ENCODE results near the gene DICER1.

The DICER1 gene

GRCh38 chr14:95054346-95055280 lies 102.7 kb downstream of the DICER1 start:
- H3K27ac Mint-ChIP-seq (ENCODE audit: low read depth): no peak overlapping the region
- no peaks in the 10 kb centered on the region for H3K9me3 Mint-ChIP-seq
- H3K4me1 Mint-ChIP-seq: peaks cover 14% of the 10 kb centered on the region
- no peak overlapping the region for H3K4me3 Mint-ChIP-seq
- DNase-seq (ENCODE audit: low spot score in 2 of 2) (no peak), ATAC-seq (replicated peaks; ENCODE audit: extremely low read depth, poor library complexity, severe bottlenecking) (no peak)
- H3K36me3 Mint-ChIP-seq (ENCODE audit: insufficient read depth): no peaks in the 10 kb centered on the region
- peaks cover 1% of the 10 kb centered on the region for H3K27me3 Mint-ChIP-seq

DNA sequence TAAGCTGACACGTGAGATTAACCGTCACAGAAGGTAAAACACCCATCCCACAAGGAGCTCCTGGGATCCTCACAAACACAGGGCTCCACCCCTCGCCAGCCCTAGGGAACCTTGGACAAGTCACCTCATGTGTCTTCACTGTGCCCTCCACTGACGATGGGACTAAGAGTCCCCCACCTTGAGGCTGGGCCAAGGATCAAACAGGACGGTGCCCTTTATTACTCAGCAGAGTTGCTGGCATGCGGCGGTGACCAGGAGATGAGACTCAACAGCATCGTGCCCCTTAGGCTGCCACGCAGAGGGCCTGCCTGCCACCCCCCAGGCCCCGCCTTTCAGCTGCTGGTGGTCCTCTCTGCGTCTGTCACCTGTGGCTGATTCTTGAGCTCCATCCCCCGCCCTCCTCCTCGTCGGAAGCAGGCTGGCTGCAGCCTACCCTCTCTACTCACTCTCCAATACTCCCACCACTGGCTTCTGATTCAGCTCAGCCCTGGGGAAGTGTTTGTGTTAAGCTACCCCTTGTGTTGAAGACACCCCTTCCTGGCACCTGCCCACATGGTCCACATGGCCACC lies 105.2 kb downstream of the DICER1 start:
- Mint-ChIP-seq H3K27ac (ENCODE audit: low read depth) (no peak overlapping the region), H3K9me3 (no peaks in the 10 kb centered on the region), H3K36me3 (ENCODE audit: insufficient read depth) (no peaks in the 10 kb centered on the region), H3K27me3 (peaks cover 18% of the 10 kb centered on the region), H3K4me3 (no peak overlapping the region), H3K4me1 (no peaks in the 10 kb centered on the region)
- no peak for DNase-seq (ENCODE audit: low spot score in 2 of 2)
- no peak for ATAC-seq (replicated peaks; ENCODE audit: extremely low read depth, poor library complexity, severe bottlenecking)

DNA sequence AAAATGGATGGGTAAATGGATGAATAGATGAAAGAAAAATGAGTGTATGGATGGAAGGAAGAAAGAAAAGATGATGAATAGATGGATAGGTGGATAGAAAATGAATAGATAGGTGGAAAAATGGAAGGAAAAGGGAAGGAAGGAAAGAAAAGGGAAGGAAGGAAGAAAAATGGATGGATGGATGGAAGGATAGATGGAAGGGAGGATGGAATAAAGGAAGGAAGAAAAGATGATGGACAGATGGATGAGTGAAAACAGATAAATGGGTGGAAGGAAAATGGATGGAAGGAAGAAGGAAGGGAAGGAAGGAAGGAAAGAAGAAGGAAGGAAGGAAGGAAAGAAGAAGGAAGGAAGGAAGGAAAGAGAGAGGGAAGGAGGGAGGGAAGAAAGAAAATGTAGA lies 107.4 kb downstream of the DICER1 start:
- Mint-ChIP-seq H3K4me1 (no peaks in the 10 kb centered on the region), H3K4me3 (no peak overlapping the region), H3K27ac (ENCODE audit: low read depth) (no peak overlapping the region), H3K9me3 (no peaks in the 10 kb centered on the region), H3K27me3 (peaks cover 18% of the 10 kb centered on the region), H3K36me3 (ENCODE audit: insufficient read depth) (no peaks in the 10 kb centered on the region)
- no peak for DNase-seq (ENCODE audit: low spot score in 2 of 2)
- no peak for ATAC-seq (replicated peaks; ENCODE audit: extremely low read depth, poor library complexity, severe bottlenecking)

DNA sequence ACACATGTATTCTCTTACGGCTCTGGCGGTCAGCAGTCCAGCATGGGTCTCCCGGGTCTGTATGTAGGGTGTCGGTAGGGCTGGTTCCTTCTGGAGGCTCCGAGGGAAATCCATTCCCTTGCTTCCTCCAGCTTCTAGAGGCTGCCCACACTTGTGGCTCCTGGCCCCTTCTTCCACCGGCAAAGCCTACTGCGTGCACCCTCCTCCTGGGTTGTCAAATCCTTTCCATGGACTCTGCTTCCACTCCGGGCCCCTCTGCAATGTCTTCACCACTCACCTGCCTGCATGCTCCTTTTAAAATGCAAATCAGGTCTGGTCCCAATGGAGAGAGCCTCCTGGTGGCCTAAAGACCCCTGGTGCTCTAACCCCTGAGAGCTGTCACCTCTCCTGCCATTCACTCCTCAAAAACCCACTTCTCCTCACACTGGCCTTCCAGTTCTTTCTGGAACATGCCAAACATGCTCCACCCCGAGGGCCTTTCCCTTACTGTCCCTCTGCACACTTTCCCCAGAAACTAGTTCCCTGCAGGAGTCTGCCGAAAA lies 108.5 kb downstream of the DICER1 start:
- H3K4me3 Mint-ChIP-seq: no peak overlapping the region
- ATAC-seq (replicated peaks; ENCODE audit: extremely low read depth, poor library complexity, severe bottlenecking): no peak
- H3K36me3 Mint-ChIP-seq (ENCODE audit: insufficient read depth): no peaks in the 10 kb centered on the region

DNA sequence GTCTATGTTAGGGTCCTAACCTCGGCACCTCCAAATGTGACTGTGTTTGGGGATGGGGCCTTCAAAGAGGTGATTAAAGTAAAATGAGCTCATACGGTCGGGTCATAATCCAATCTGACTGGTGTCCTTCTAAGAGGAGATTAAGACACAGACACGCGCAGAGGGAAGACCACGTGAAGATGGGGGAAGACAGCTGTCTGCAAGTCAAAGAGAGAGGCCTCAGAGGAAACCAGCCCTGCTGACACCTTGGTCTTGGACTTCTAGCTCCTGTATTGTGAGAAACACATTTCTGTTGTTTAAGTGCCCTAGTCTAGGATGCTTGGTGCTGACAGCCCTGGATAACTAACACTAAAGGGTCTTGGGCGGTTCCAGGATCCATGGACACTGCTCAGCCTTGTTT lies 109.6 kb downstream of the DICER1 start:
- DNase-seq (ENCODE audit: low spot score in 2 of 2) (no peak), ATAC-seq (replicated peaks; ENCODE audit: extremely low read depth, poor library complexity, severe bottlenecking) (no peak)
- H3K4me3 Mint-ChIP-seq: no peak overlapping the region
- H3K9me3 Mint-ChIP-seq: no peaks in the 10 kb centered on the region
- no peaks in the 10 kb centered on the region for H3K4me1 Mint-ChIP-seq
- no peaks in the 10 kb centered on the region for H3K36me3 Mint-ChIP-seq (ENCODE audit: insufficient read depth)
- no peak overlapping the region for H3K27ac Mint-ChIP-seq (ENCODE audit: low read depth)
- H3K27me3 Mint-ChIP-seq: peaks cover 34% of the 10 kb centered on the region

More for the DNA sequence above, 108.5 kb downstream of the DICER1 start:
- H3K27ac Mint-ChIP-seq (ENCODE audit: low read depth): no peak overlapping the region
- no peaks in the 10 kb centered on the region for H3K9me3 Mint-ChIP-seq
- DNase-seq (ENCODE audit: low spot score in 2 of 2): no peak
- H3K4me1 Mint-ChIP-seq: no peaks in the 10 kb centered on the region
- H3K27me3 Mint-ChIP-seq: peaks cover 28% of the 10 kb centered on the region

GRCh38 chr14:95046711-95047681 lies 110.3 kb downstream of the DICER1 start:
- Mint-ChIP-seq H3K27ac (ENCODE audit: low read depth) (no peak overlapping the region), H3K4me3 (no peak overlapping the region), H3K9me3 (no peaks in the 10 kb centered on the region), H3K4me1 (no peaks in the 10 kb centered on the region), H3K36me3 (ENCODE audit: insufficient read depth) (no peaks in the 10 kb centered on the region), H3K27me3 (peaks cover 41% of the 10 kb centered on the region)
- ATAC-seq (replicated peaks; ENCODE audit: extremely low read depth, poor library complexity, severe bottlenecking): no peak
- DNase-seq (ENCODE audit: low spot score in 2 of 2): no peak

DNA sequence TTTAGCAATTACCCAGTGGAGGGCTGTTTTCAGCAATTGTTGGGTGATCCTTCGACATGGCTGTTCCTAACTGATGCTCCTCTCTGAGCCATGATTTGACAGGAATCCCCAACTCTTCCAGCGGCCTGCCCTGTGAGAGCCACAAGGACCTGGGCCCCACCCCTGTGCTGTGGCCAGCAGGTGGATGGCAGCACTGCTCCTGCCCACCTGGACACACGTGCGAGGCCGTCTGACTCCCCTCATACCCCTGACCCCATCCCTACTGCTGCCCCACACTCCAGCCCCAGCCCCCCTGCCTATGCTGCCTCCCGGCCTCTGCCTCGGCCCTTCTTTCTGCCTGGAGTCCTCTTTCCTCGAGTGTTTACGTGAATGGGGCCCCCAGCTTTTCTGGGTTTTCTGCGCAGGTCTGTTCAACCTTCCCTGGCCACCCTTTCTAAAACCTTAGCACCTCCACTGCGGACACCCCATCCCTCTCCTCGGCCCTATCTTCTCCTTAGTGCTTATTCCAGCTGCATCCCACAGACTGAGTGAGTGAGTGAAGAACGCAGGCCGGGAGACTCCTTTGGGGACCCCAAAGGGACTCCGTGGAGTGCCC lies 111.4 kb downstream of the DICER1 start:
- DNase-seq (ENCODE audit: low spot score in 2 of 2) (no peak), ATAC-seq (replicated peaks; ENCODE audit: extremely low read depth, poor library complexity, severe bottlenecking) (no peak)
- no peaks in the 10 kb centered on the region for H3K36me3 Mint-ChIP-seq (ENCODE audit: insufficient read depth)
- no peaks in the 10 kb centered on the region for H3K4me1 Mint-ChIP-seq
- no peak overlapping the region for H3K27ac Mint-ChIP-seq (ENCODE audit: low read depth)
- no peak overlapping the region for H3K4me3 Mint-ChIP-seq
- H3K9me3 Mint-ChIP-seq: no peaks in the 10 kb centered on the region
- H3K27me3 Mint-ChIP-seq: peaks cover 52% of the 10 kb centered on the region

DNA sequence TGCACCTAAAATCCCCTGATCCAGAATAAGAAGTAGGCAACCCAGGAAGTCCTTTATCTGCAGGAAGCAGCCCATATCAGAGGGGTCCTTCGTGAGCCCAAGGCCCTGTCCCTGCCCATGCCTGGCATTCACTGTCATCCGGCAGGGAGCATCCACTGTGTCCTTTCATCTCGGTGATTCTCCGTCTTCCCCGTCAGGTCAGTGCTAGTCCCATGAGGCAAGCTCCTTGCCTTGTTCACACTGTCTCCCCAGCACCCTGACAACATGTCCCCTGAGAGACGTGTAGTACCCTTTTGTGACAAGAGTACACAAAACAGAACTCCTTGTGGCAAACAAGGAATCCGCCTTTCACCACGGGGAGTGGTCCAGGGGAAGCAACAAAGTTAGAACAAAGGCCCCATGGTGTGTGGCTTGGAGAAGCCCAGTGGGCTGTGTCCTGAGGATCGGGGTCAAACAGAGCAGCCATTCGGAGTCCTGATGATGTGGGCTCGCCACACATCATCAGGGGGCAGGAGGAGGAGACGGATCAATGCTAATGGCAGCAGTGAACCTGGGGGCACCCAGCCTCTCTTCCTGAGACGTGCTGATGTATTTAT lies 112.1 kb downstream of the DICER1 start:
- no peaks in the 10 kb centered on the region for H3K4me1 Mint-ChIP-seq
- no peak overlapping the region for H3K27ac Mint-ChIP-seq (ENCODE audit: low read depth)
- ATAC-seq (replicated peaks; ENCODE audit: extremely low read depth, poor library complexity, severe bottlenecking): no peak
- H3K36me3 Mint-ChIP-seq (ENCODE audit: insufficient read depth): no peaks in the 10 kb centered on the region
- H3K27me3 Mint-ChIP-seq: peaks cover 59% of the 10 kb centered on the region
- H3K9me3 Mint-ChIP-seq: no peaks in the 10 kb centered on the region
- no peak overlapping the region for H3K4me3 Mint-ChIP-seq
- no peak for DNase-seq (ENCODE audit: low spot score in 2 of 2)

- no peaks in the 10 kb centered on the region for H3K36me3 Mint-ChIP-seq (ENCODE audit: insufficient read depth)
- no peak for ATAC-seq (replicated peaks; ENCODE audit: extremely low read depth, poor library complexity, severe bottlenecking)
- H3K27me3 Mint-ChIP-seq: peaks cover 64% of the 10 kb centered on the region
- no peak overlapping the region for H3K4me3 Mint-ChIP-seq
- no peaks in the 10 kb centered on the region for H3K4me1 Mint-ChIP-seq
- no peak for DNase-seq (ENCODE audit: low spot score in 2 of 2)
- H3K9me3 Mint-ChIP-seq: no peaks in the 10 kb centered on the region
- H3K27ac Mint-ChIP-seq (ENCODE audit: low read depth): no peak overlapping the region
These were observed 112.7 kb downstream of the DICER1 start for GRCh38 chr14:95044463-95045105.

DNA sequence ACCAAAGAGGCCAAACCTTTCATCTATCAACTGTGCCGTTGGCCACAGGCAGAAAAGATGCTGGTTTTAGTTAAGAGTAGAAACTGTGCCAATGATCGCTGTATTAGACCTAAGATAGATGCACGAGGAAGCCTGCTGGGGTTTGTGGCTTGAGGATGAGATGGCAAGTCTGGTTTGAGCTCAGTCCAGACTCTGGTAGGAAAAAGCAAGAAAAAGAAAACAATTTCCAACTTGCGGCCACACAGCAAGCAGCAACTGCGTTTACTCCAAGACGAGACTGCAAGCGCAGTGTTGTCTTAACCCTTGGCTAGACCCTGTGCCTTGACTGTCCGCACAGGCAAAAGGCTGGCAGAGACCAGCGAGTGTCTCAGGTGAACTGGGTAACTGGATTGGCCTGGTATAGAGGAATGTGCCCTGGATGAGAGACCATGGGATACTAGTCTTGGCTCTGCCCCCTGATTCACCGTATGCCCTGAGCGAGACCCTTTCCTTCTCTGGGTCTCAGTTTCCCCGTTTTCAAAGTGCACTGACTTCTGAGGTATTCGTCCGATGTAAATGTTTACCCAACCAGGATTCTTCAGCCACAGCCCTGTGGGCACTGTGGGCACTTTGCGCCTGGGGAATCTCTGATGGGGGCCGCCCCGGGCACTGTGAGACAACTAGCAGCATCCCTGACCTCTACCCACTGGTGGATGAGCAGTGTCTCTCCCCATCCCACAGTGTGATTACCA lies 113.4 kb downstream of the DICER1 start:
- no peak for DNase-seq (ENCODE audit: low spot score in 2 of 2)

DNA sequence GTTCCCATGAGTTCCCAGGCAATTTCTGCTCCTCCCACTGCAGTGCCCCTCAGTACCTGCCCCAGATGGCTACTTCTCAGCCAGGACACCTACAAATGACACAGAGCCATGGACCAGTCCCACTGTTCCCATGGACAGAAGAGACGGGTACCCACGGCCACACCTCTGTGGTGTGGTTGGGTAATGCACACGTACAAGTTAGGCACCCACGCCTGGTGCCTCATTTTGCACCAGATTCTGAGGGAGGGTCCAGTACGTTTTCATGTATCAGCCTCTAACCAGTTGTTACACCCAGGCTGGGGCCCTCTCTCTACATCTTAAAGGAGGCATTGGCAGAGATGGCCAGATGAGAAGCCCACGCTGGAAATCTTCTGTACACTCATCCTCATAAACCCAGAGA lies 114.0 kb downstream of the DICER1 start:
- Mint-ChIP-seq H3K9me3 (no peaks in the 10 kb centered on the region), H3K27me3 (peaks cover 61% of the 10 kb centered on the region), H3K4me3 (no peak overlapping the region), H3K36me3 (ENCODE audit: insufficient read depth) (no peaks in the 10 kb centered on the region), H3K27ac (ENCODE audit: low read depth) (no peak overlapping the region), H3K4me1 (no peaks in the 10 kb centered on the region)
- DNase-seq (ENCODE audit: low spot score in 2 of 2) (no peak), ATAC-seq (replicated peaks; ENCODE audit: extremely low read depth, poor library complexity, severe bottlenecking) (no peak)

More for the DNA sequence above, 113.4 kb downstream of the DICER1 start:
- Mint-ChIP-seq H3K4me3 (no peak overlapping the region), H3K36me3 (ENCODE audit: insufficient read depth) (no peaks in the 10 kb centered on the region), H3K27ac (ENCODE audit: low read depth) (no peak overlapping the region), H3K4me1 (no peaks in the 10 kb centered on the region), H3K27me3 (peaks cover 61% of the 10 kb centered on the region), H3K9me3 (no peaks in the 10 kb centered on the region)
- ATAC-seq (replicated peaks; ENCODE audit: extremely low read depth, poor library complexity, severe bottlenecking): no peak

Measured in central memory CD8-positive, alpha-beta T cell (primary cell).